ENCODE results near the gene NDUFB4.
"Not testable (repeated sequence)": the region's sequence is repeated elsewhere in the genome, so short reads cannot be mapped to it uniquely, and the experiment has no call there.

Gene NDUFB4

DNA sequence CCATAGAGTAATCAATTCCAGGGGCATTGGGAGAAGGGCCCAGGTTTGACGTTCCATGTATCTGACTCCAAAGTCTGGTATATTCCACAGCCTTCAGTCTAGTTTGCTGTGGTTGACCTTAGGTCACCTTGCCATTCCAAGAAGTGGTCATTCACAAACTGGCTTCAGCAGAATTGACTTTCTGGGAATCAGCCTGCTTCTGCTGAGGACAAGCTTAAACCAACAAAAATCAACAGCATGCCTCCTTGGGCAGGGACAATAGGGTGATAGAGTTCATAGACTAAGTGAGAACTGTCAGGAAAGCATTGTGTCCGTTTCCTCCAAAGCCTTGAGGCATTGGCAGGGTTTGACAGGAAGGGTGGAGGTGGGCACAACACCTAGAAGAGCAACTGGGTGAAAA lies 24.1 kb upstream of the NDUFB4 start:
- no peak for DNase-seq

DNA sequence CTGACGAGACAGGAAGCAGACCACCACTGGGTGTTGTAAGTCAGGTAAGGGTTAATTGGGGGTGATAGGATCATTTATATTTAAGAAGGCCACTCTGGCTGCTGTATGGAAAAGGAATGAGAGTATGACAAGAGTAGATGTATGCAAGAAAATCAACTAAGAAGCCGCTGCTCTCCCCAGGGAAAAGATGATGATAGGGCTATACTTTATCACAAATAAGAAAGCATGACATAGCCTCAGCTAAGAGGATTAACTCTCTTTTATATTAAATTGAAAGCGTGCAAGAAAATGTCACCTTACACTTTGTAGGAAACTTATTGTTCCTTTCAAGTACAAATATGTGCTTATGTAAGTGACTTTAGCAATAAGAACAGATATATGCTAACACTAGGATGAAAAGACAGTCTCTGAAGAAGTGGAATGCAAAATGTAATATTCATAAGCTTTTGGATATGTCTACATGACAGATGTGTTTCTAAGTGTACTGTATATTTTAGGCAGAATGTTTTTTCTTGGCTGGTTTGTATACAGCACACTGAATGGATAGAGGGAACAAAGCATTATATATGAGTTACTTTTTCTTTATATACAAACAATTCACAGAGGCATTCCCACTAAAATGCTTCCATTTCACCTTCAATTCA lies 8.7 kb upstream of the NDUFB4 start:
- no peak for DNase-seq

DNA sequence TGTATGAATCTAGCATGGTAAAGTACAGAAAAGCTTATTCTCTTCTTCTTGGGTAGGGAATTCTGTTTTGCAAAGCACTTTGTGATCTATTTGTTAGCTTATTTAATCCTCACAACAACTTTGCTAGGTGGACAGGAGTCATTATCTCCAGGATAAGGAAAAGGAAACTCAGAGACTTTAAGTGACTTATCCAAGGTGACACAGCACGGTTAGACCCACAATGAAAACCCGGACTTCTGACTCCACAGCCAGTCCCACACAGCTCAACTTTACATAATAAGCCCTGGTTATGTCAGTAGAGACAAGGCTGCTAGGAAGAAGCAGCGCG lies 384 bp upstream of the NDUFB4 start:
- DNase-seq, result no peak

DNA sequence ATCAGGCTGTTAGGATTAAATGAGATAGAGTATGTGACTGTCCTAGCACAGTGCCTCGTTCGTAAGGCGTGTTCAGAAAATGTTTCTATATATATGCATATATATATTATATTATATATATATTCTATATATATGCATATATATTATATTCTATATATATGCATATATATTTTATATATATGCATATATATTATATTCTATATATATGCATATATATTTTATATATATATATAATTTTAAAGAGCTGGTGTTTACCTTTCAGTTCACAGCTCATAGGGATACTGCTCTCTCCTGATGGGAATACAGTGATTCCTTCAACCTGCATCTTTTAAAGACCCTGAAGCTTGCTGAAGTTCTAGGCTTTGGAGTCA lies 702 bp downstream of the NDUFB4 start:
- DNase-seq, result no peak

DNA sequence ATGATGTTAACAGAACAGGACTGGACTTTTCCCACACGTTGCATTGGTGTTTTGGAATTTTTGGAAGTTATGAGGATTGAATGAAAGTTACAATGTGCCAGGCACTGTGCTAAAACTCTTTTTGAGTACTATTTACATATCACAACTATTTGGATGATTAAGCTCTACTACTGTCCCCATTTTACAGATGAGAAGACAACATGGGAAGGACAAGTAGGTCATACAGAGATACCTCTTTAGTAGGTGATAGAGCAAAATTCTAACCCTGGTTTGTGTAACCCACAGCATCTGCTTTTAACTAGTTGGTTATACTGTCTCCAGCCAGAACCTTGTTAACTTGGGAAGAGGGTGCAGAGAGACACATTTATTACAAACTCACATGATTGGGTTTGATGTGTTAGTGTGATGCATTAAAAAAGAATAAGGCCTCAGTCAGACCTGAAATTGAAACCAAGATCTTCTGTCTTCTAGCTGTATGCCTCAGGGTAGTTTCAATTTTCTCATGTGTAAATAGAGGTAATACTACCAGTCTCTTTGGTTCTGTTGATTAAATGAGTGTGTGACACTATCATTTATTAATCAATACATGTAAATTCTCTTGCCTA lies 1.4 kb downstream of the NDUFB4 start:
- DNase-seq, result no peak

DNA sequence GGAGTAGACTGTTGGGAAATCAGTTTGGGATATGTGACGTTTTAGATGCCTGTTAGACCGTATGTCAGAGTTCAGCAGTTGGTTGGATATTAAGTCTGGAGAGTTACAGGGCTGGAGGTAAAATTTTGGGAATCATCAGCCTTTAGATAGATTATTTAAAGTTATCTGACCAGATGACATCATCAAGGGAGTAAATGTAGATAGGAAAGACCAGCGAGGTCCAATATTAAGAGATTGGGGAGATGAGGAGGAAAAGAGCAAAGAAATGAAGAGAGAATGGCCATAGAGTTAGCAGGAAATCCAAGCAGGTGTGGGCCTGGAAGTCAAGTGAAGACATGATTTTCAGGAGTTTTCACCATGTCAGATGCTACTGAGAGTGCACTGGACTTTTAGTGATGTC lies 3.1 kb downstream of the NDUFB4 start:
- no peak for DNase-seq

DNA sequence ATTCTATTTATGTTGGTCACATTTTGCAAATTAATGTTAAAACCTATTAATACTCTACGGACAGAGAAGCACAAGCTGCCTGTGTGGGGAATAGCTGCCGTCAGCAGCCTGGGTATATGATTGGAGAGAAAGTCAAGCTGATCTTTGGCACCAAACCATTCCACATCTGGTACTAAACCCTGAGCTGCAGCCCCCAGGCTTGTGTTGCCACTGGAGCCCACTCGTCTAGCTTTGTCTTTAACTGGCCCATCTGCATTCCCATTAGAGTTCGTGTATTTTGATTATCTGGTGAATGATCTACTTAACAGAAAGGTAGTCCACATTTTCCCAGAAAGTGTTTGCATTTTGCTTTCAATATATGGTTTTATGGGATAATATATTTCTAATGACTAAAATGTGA lies 5.4 kb downstream of the NDUFB4 start:
- DNase-seq, result no peak

DNA sequence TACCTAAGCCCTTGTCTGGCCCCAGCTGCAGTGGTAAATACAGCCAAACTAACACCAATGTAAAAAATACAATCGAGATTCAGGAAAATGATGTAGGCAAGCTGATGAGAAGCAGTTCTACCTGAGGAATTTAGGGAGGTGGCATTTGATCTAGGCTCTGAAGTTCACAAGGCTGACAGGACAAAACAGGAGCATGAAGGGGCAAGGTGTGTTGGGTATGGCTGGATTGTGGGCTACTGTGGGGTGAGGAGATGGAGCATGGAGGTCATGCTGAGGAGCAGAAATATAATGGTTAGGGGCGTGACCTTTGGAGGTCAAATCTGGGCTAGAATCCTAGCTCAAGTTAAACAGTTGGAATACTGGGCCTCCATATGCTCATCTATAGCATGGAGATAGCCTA lies 6.5 kb downstream of the NDUFB4 start:
- no peak for DNase-seq

DNA sequence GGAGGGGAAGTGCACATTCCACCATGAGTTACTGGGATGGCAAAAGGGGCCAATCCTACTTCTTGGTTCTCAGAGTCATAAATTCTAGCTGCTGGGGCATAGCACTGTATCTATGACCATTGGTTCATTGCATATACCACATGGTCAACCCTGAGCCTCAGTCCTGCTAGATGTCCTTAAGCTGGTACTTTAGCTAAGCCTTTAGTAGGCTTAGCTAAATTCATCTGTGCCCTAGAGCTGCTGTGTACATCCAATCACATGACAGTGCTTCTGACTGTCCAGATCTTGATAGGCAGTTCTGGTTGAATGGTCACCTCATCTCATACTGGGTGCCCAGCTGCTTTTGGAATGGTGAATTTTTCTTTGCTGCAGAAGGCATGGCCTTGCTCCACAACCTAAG lies 8.2 kb downstream of the NDUFB4 start:
- DNase-seq, result no peak

DNA sequence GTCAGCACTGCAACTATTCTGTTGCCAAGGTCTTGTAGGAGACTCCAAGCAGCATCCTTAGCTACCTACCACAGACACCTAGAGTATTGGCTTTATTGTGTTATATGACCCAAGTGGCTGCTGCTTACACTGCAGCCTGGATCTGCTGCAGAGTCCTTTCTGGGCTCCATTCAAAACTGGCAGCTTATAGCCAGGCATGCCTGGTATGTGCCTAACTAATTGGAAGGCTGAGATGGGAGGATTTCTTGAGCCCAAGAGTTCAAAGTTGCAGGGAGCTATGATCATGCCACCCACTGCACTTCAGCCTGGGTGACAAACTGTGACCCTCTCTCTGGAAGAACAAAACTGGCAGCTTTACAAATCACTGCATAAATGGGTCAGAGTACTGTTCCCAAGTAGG lies 8.6 kb downstream of the NDUFB4 start:
- no peak for DNase-seq

DNA sequence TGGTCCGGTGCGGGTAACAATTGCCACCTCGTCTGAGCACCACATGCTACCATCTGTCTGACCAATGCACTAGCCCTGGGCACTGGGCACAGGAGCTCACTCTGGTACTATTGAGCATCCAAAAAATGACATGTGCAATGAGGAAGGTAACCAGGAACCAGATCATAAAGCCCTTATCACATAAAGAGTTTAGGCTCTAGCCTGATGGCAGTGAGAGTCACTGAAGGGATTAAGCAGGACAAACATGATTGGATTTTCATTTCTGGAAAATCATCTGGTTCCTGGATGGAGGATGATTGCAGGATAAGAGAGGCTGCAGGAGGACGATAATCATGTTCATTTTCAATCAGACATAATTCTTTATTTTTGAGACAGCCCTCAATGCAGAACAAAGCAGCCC lies 12.4 kb downstream of the NDUFB4 start:
- DNase-seq, result no peak

DNA sequence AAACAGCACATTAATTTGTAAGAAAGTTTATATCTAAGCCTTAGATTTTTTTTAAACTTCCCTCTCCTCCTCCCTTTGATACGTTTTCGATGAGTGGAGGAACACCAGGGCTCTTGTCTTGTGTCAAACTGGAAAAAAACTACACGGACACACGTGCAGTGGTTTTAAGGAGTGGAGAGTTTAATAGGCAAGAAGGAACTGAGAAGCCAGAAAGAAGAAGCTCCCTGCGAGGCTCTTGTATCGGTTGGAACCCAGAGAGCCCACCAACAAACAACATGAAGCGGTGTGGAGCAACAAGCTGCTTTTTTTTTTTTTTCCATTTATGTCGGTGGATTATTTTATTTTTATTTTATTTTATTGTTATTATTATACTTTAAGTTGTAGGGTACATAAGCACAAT lies 18.6 kb downstream of the NDUFB4 start:
- no peak for DNase-seq

DNA sequence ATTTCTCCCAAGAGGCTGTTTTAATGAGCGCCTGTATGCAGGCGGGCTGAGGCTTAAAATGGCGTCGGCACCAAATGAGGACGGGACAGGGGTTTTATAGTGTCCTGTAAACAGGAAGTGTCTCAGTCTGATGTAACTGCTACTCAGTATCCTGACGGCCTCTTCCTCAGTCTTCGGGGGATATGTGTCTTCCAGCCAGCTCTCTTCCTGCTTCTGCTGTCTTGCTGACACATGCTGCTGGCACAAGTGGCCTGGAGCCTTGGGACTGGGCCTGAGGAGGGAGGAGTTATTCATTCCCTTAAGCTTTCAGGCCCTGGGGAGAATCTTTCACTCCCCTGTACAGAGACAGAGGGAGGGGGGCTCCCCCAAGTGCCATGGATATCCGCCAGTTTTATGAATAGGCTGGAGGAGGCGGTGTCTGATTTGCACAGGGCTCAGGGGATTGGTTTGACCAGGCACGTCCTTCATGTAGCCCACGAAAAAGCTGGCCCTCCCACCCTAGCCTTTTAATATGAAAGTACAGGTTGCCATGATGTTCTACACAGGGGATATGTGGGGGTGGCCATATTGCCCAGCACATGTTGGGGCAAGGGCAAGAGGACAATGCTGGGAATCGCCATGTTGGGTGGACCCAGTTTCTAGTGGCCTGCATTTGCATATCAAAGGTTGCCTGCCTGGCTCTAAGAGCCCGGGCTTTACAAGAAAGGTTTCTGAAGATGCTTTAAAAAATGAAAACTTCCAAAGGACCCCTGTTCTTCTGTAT lies 19.9 kb downstream of the NDUFB4 start:
- no peak for DNase-seq

DNA sequence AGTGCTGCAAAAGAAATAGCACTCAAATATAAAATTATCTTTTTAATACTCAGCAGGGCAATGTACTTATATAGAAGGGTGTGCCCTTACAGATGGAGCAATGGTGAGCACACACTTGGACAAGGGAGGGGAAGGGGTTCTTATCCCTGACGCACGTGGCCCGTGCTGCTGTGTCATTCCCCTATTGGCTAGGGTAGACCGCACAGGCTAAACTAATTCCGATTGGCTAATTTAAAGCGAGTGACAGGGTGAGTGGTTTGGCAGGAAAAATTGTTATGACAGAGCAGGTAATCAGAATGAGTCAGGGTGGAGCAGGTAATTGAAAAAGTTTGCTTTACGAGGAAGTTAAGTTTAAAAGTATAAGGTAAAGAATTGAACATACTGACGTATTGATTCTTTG lies 20.6 kb downstream of the NDUFB4 start:
- DNase-seq, result not testable (repeated sequence)

DNA sequence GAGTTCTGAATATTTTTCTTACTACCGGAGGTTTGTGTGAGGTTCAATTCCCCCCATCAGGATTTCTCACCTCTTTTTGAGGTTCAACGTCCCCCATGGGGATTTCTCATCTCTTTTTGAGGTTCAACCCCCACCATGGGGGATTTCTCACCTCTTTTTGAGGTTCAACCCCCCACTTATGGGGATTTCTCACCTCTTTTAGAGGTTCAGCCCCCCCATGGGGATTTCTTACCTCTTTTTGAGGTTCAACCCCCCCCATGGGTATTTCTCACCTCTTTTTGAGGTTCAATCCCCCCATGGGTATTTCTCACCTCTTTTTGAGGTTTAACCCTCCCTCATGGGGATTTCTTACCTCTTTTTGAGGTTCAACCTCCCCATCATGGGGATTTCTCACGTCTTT lies 26.3 kb downstream of the NDUFB4 start:
- DNase-seq, result no peak

DNA sequence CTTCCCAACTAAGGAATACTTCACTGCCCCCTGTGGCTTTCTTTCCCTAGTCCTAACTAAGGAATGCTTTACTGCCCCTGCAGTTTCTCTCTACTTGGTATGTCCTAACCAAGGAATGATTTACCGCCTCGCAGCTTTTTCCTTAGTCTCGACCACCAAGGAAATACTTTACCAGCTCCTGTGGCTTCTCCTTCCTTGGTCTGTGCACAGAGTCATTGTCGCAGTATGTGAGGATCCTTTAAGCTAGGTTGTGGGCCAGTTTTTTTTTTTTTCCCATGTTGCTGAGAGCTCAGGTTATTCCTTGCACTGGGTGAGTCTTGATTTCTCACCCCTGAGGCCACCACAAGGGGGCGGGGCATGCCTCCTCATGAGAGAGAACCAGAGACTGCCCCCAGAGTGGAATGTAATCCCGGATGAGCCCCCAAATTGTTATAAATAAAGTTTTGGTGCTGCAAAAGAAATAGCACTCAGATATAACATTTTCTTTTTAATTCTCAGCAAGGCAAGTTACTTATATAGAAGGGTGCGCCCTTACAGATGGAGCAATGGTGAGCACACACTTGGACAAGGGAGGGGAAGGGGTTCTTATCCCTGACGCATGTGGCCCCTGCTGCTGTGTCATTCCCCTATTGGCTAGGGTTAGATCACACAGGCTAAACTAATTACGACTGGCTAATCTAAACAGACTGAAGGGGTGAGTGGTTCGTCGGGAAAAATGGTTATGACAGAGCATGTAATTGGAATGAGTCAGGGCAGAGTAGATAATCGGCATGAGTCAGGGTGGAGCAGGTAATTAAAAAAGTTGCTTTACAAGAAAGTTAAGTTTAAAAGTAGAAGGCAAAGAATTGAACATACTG lies 27.0 kb downstream of the NDUFB4 start:
- no peak for DNase-seq

DNA sequence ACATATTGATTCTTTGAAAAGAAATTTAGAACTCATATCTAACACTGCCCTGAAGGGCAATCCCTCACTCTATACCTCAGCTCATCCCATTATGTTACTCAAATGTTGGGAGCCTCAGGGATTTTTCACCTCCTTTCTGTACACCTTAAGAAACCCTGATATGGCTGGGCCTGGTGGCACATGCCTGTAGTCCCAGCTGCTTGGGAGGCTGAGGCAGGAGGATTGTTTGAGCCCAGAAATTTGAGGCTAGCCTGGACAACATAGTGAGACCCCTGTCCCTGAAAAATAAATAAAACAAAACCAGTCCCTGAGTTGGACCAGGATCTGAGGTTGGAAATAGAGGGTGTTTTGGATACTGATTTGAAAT lies 27.6 kb downstream of the NDUFB4 start:
- no peak for DNase-seq

DNA sequence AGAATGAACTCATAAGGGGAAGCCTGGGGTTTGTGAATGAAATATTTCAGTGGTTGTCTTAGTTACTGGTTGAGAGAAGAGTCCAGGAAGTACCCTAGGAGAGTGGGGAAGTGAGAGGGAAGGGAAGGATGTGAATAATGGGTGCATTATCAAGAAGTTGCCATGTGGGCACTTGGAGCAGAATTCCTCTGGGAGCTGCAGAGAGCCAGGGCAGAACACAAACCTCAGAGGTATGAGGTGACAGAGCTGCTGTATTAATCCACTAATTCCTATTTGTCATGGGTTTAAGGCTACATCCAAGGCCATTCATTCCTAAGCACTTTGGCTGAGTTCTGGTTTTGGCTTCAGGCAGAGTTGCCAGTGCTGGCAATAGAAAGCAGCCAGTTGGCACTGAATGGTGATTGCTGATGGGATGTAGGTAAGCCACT lies 29.0 kb downstream of the NDUFB4 start:
- no peak for DNase-seq

DNA sequence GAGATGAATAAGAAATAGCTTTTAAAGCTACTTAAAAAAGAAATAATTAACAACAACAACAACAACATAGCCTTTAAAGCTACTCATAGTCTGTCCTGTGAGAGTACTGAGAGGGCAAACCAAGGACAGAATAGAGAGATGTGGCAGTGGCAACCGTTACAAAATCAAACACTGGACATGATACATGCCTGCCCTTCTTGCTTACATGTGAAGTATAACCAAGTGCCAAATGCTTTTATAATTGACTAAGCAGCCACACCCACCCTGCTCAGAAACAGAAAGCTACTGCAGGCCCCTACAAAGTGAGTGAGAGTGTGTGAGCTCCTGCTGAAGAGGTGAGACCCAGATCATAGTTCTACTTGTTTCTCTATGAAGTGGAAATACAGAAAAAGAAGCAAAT lies 38.4 kb downstream of the NDUFB4 start:
- no peak for DNase-seq

DNA sequence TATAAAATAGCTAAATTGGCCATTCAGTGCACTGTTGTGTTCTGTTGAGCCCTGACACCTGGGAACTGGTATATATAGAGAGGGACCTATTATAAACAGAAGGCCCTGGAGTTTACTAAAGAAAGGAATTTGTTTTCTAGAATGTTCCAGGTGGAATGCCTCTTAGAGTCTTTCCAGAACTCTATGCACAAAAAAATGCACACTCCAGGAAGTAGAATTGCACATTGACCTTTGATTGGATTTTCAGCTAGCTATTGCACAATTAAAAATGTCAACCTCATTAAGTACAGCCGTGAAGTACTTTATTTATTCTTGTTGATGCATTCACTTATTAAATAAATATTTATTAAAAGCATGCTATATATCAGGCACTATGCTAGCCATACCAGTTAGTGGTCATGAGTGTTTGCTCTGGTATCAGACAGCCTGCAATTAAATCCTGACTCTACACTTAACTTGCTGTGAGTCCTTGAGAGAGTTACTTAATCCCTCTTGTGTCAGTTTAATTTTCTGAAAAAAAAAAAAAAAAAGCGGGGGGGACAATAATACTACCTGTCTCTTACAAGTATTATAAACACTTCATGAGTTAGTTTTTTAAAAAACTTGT lies 40.8 kb downstream of the NDUFB4 start:
- no peak for DNase-seq

DNA sequence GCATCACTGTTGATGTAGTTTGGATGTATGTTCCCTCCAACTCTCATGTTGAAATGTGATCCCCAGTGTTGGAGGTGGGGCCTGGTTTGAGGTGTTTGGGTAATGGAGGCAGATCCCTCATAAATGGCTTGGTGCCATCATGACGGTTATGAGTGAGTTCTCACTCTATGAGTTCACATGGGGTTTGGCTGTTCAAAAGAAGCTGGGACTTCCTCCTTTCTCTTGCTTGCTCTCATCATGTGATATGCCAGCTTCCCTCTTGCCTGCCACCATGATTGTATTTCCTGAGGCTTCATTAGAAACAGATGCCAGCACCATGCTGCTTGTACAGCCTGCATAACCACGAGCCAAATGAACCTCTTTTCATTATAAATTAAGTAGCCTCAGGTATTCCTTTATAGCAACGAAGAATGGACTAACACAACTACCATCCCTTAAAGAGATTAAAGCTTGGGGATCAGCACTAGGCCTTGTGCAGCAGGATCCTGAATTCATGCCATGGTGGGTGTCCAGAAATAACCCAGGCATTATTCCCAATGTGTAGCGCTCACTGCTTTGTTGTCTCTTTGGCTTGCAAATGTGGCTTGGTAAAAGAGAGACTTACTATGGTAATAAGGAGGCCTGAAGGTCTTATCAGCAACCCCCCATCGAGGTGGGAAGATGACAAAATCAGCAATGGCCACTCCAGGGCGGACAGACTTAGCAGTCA lies 41.9 kb downstream of the NDUFB4 start:
- no peak for DNase-seq

DNA sequence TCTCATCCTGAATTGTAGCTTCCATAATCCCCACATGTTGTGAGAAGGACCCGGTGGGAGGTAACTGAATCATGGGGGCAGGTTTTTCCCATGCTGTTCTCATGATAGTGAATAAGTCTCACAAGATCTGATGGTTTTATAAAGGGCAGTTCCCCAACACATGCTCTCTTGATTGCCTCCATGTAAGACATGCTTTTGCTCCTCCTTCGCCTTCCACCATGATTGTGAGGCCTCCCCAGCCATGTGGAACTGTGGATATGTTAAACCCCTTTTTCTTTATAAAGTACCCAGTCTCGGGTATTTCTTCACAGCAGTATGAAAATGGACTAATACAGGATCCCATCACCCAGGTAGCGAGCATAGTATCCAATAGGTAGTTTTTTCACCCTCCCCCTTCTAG lies 42.7 kb downstream of the NDUFB4 start:
- not testable (repeated sequence) for DNase-seq

DNA sequence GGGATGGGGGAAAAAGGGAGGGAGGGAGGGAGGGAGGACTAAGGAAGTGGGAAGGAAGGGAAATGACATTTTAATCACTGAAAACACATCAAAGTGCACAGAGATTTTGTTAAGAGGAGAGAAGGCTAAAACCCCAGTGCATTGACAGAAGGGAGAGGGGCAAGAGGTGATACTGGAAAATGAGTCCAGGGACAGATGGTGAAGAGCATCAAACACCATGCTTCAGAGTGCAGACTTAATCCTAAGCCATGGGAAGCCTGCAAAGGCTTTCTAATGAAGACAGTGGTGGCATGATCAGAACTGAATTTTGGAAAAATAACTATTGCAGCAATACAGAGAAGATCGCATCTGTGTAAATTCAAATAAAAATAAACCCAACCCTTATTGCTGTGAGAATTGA lies 44.1 kb downstream of the NDUFB4 start:
- DNase-seq, result no peak

Measured in NCI-H2107 (cell line).